ENCODE results near the gene IFIT1B. TPM values are rescaled to one million over a fixed set of nuclear protein-coding genes. Genes with fewer than 3 reads are reported as not detected.
A peak's percentile ranks its signal among the peaks of the same experiment; 100 is the strongest.

IFIT1B gene
- total RNA-seq, 2 experiments from 2014 or later = not detected

- Mint-ChIP-seq H3K36me3 (ENCODE audit: low read depth) (no peaks in the 10 kb centered on the region), H3K4me1 (ENCODE audit: low read depth) (peaks cover 17% of the 10 kb centered on the region), H3K4me3 (no peak overlapping the region), H3K27ac (no peak overlapping the region), H3K9me3 (peaks cover 3% of the 10 kb centered on the region), H3K27me3 (peaks cover 25% of the 10 kb centered on the region)
- intact Hi-C loops (cut with micrococcal nuclease) = no loop called here
- DNase-seq (no peak), ATAC-seq (no peak)
- ChIA-PET CTCF (interaction anchor here (0.8 kb wide), 1 partner anchor 51 kb away, joined by 3 read pairs; the partner anchor contains the start of gene IFIT2), POLR2A (no interaction called here)
- no peak for TF ChIP-seq CTCF (IDR thresholded peaks at IDR 0.05)
Observed at GRCh38 chr10:89352802-89353201, 25.1 kb upstream of the IFIT1B start.

GRCh38 chr10:89355394-89355931, 22.4 kb upstream of the IFIT1B start:
- no peak overlapping the region for H3K4me3 Mint-ChIP-seq
- ChIA-PET CTCF (interaction anchor here (0.9 to 2.0 kb wide), 4 partner anchors 12 to 326 kb away, joined by 3 to 5 read pairs (median 4); partner anchors contain the start of gene IFIT2), POLR2A (no interaction called here)
- H3K27me3 Mint-ChIP-seq = peaks cover 19% of the 10 kb centered on the region
- H3K9me3 Mint-ChIP-seq = peaks cover 3% of the 10 kb centered on the region
- intact Hi-C loops (cut with micrococcal nuclease) = no loop called here
- DNase-seq (no peak), ATAC-seq (peak; percentile 42)
- H3K4me1 Mint-ChIP-seq (ENCODE audit: low read depth) = peaks cover 17% of the 10 kb centered on the region
- no peak for TF ChIP-seq CTCF (IDR thresholded peaks at IDR 0.05)
- no peaks in the 10 kb centered on the region for H3K36me3 Mint-ChIP-seq (ENCODE audit: low read depth)
- H3K27ac Mint-ChIP-seq = no peak overlapping the region

DNA sequence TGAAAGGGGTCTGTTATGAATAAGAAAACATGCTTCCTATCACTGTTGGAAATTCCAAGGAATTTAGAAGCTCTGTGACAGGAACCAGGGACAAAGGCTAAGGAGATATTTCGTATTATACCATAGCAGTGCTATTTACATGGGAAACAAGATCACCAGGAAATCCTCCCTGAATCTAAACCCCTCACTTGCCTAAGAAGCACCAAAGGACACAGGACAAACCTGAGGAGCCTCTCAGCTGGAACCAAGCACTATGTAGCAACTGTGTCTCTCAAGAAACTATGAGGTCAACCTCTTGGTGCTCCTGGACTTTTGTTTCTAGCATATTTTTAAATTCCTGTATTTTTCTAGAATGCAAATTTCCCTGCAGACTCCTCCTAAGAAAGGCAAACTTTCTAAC, 20.8 kb upstream of the IFIT1B start:
- no peaks in the 10 kb centered on the region for H3K36me3 Mint-ChIP-seq (ENCODE audit: low read depth)
- no peak overlapping the region for H3K4me3 Mint-ChIP-seq
- peaks cover 3% of the 10 kb centered on the region for H3K9me3 Mint-ChIP-seq
- peaks cover 17% of the 10 kb centered on the region for H3K27me3 Mint-ChIP-seq
- POLR2A ChIA-PET = no interaction called here
- peaks cover 4% of the 10 kb centered on the region for H3K4me1 Mint-ChIP-seq (ENCODE audit: low read depth)
- no peak for DNase-seq
- TF ChIP-seq CTCF (IDR thresholded peaks at IDR 0.05) = no peak
- CTCF ChIA-PET = no interaction called here
- intact Hi-C loops (cut with micrococcal nuclease) = no loop called here
- H3K27ac Mint-ChIP-seq = no peak overlapping the region
- ATAC-seq = no peak

- CTCF ChIA-PET = no interaction called here
- Mint-ChIP-seq H3K4me3 (no peak overlapping the region), H3K36me3 (ENCODE audit: low read depth) (no peaks in the 10 kb centered on the region)
Observed at GRCh38 chr10:89357975-89358374, 19.9 kb upstream of the IFIT1B start.

More at GRCh38 chr10:89357975-89358374, 19.9 kb upstream of the IFIT1B start:
- intact Hi-C loops (cut with micrococcal nuclease) = no loop called here
- Mint-ChIP-seq H3K27me3 (peaks cover 13% of the 10 kb centered on the region), H3K27ac (no peak overlapping the region), H3K9me3 (peaks cover 3% of the 10 kb centered on the region), H3K4me1 (ENCODE audit: low read depth) (peaks cover 2% of the 10 kb centered on the region)
- ATAC-seq = no peak
- no peak for TF ChIP-seq CTCF (IDR thresholded peaks at IDR 0.05)
- DNase-seq = no peak
- POLR2A ChIA-PET = interaction anchor here (1.6 kb wide), 1 partner anchor 10 kb away, joined by 4 read pairs; no protein-coding TSS in a partner anchor

All from activated CD8-positive, alpha-beta T cell treated with anti-CD3 and anti-CD28 coated beads for 36 hours (primary cell).